H9 (cell line): ENCODE results near the gene TGFBRAP1. TPM values are rescaled to one million over a fixed set of nuclear protein-coding genes. Genes with fewer than 3 reads are reported as not detected.
A peak's percentile ranks its signal among the peaks of the same experiment; 100 is the strongest.

Experiments
- DNase-seq: peaks from one replicate; pipeline ENCODE4 v3.0.0-alpha.2; 2017
- H2AFZ ChIP-seq: one replicate; pipeline ENCODE4 v1.6.1; 2013; ENCODE audit warnings: mild to moderate bottlenecking, low read length, control low read depth, moderate library complexity
- H2AK5ac ChIP-seq: 2 replicates; pipeline ENCODE4 v1.6.1; 2013; ENCODE audit warnings: low read length, control low read depth, mixed read lengths; ENCODE audit not compliant: insufficient read length
- H2BK120ac ChIP-seq: one replicate; pipeline ENCODE4 v1.6.1; 2013; ENCODE audit warnings: low read depth, mild to moderate bottlenecking, low read length, control low read depth, inconsistent platforms; ENCODE audit not compliant: poor library complexity, severe bottlenecking
- H2BK12ac ChIP-seq: 2 replicates; pipeline ENCODE4 v1.6.1; 2013; ENCODE audit warnings: low read length, control low read depth, mixed read lengths, low read depth; ENCODE audit not compliant: insufficient read length
- H2BK15ac ChIP-seq: 2 replicates; pipeline ENCODE4 v1.6.1; 2013; ENCODE audit warnings: low read depth, low read length, control low read depth
- H2BK20ac ChIP-seq: one replicate; pipeline ENCODE4 v1.6.1; 2013; ENCODE audit warnings: low read depth, mild to moderate bottlenecking, low read length, control low read depth, inconsistent platforms; ENCODE audit not compliant: poor library complexity, severe bottlenecking
- H2BK5ac ChIP-seq: 2 replicates; pipeline ENCODE4 v1.6.1; 2013; ENCODE audit warnings: low read length, control low read depth, mixed read lengths; ENCODE audit not compliant: insufficient read length
- H3K14ac ChIP-seq: 2 replicates; pipeline ENCODE4 v1.6.1; 2013; ENCODE audit warnings: low read length, control low read depth; ENCODE audit not compliant: insufficient read depth
- H3K18ac ChIP-seq: 2 replicates; pipeline ENCODE4 v1.6.1; 2013; ENCODE audit warnings: low read depth, mild to moderate bottlenecking, mixed read lengths, low read length, control low read depth; ENCODE audit not compliant: insufficient read length
- H3K23ac ChIP-seq: 2 replicates; pipeline ENCODE4 v1.6.1; 2013; ENCODE audit warnings: low read length, control low read depth, mixed read lengths, low read depth; ENCODE audit not compliant: insufficient read length
- H3K23me2 ChIP-seq: 2 replicates; pipeline ENCODE4 v1.6.1; 2013; ENCODE audit warnings: low read depth, mild to moderate bottlenecking, mixed read lengths, low read length, control low read depth; ENCODE audit not compliant: insufficient read length, poor library complexity, severe bottlenecking
- H3K27ac ChIP-seq: 2 replicates; pipeline ENCODE4 v1.5.1; 2013; ENCODE audit warnings: low read length, control low read depth, mixed read lengths, low read depth; ENCODE audit not compliant: insufficient read length
- H3K27me3 ChIP-seq: 2 replicates; pipeline ENCODE4 v1.6.1; 2013; ENCODE audit warnings: low read length, control low read depth, inconsistent platforms; ENCODE audit not compliant: insufficient read depth
- H3K4ac ChIP-seq: 2 replicates; pipeline ENCODE4 v1.6.1; 2013; ENCODE audit warnings: low read depth, mild to moderate bottlenecking, control low read depth, inconsistent platforms, low read length, moderate library complexity
- H3K4me1 ChIP-seq: 2 replicates; pipeline ENCODE4 v1.6.1; 2013; ENCODE audit warnings: low read length, control low read depth, inconsistent platforms; ENCODE audit not compliant: insufficient read depth
- H3K4me2 ChIP-seq: 2 replicates; pipeline ENCODE4 v1.6.1; 2013; ENCODE audit warnings: low read length, control low read depth, mixed read lengths; ENCODE audit not compliant: insufficient read length, insufficient read depth
- H3K56ac ChIP-seq: 2 replicates; pipeline ENCODE4 v1.6.1; 2013; ENCODE audit warnings: low read depth, mild to moderate bottlenecking, mixed read lengths, low read length, control low read depth; ENCODE audit not compliant: insufficient read length
- H3K79me1 ChIP-seq: 2 replicates; pipeline ENCODE4 v1.6.1; 2013; ENCODE audit warnings: low read depth, mild to moderate bottlenecking, moderate library complexity, low read length, control low read depth, inconsistent platforms; ENCODE audit not compliant: insufficient read depth, poor library complexity, severe bottlenecking
- H3K79me2 ChIP-seq: 2 replicates; pipeline ENCODE4 v1.6.1; 2013; ENCODE audit warnings: low read length, control low read depth, inconsistent platforms; ENCODE audit not compliant: insufficient read depth
- H3K9ac ChIP-seq: 2 replicates; pipeline ENCODE4 v1.6.1; 2013; ENCODE audit warnings: low read length, control low read depth, mixed read lengths; ENCODE audit not compliant: insufficient read length; ENCODE audit errors: extremely low read depth
- H3K9me3 ChIP-seq: one replicate; pipeline ENCODE4 v1.6.1; 2013; ENCODE audit warnings: low read depth, low read length, inconsistent platforms; ENCODE audit not compliant: control insufficient read depth
- H3T11ph ChIP-seq: one replicate; pipeline ENCODE4 v1.6.1; 2013; ENCODE audit warnings: mild to moderate bottlenecking, low read length, control low read depth, inconsistent platforms
- H4K20me1 ChIP-seq: one replicate; pipeline ENCODE4 v1.6.1; 2013; ENCODE audit not compliant: control insufficient read depth, insufficient read length, insufficient read depth
- H4K5ac ChIP-seq: 2 replicates; pipeline ENCODE4 v1.6.1; 2013; ENCODE audit warnings: low read depth, mild to moderate bottlenecking, mixed read lengths, low read length, control low read depth; ENCODE audit not compliant: insufficient read length
- H4K8ac ChIP-seq: replicated peaks from 2 replicates; pipeline ENCODE4 v1.6.1; 2013; ENCODE audit warnings: low read length, control low read depth, mixed read lengths, low read depth; ENCODE audit not compliant: insufficient read length
- H4K91ac ChIP-seq: 2 replicates; pipeline ENCODE4 v1.6.1; 2013; ENCODE audit warnings: low read depth, mild to moderate bottlenecking, moderate library complexity, mixed read lengths, low read length, control low read depth; ENCODE audit not compliant: insufficient read length
- H3K27ac Mint-ChIP-seq, 3 experiments: 2 replicates in 2 of 3; 3 replicates in 1 of 3; pipeline ENCODE4 v1.8.0; 2020 to 2021; ENCODE audit warnings: mixed read lengths in 3 of 3, mild to moderate bottlenecking in 1 of 3, moderate library complexity in 1 of 3
- H3K27me3 Mint-ChIP-seq: 2 replicates; pipeline ENCODE4 v1.8.0; 2021; ENCODE audit warnings: low read depth, mild to moderate bottlenecking, moderate library complexity, mixed read lengths
- H3K36me3 Mint-ChIP-seq, 3 experiments: 2 replicates in 2 of 3; 3 replicates in 1 of 3; pipeline ENCODE4 v1.8.0; 2020 to 2021; ENCODE audit warnings: low read depth in 3 of 3, mixed read lengths in 3 of 3; ENCODE audit not compliant: insufficient read depth in 1 of 3
- H3K4me1 Mint-ChIP-seq, 2 experiments: 2 replicates each; pipeline ENCODE4 v1.8.0; 2020; ENCODE audit warnings: mixed read lengths in 2 of 2
- H3K4me3 Mint-ChIP-seq, 2 experiments: 2 replicates in 1 of 2; 3 replicates in 1 of 2; pipeline ENCODE4 v1.8.0; 2020 to 2021; ENCODE audit warnings: mild to moderate bottlenecking in 2 of 2, mixed read lengths in 2 of 2, moderate library complexity in 1 of 2
- H3K9me3 Mint-ChIP-seq, 2 experiments: 2 replicates in 1 of 2; 3 replicates in 1 of 2; pipeline ENCODE4 v1.8.0; 2020; ENCODE audit warnings: mild to moderate bottlenecking in 2 of 2, mixed read lengths in 2 of 2, moderate library complexity in 1 of 2
- CTCF ChIP-seq: fragments of 200-600 bp; sonication (generic); conservative IDR thresholded peaks from 3 replicates; pipeline ENCODE4 v1.8.0; 2021; ENCODE audit warnings: antibody characterized with exemption, mild to moderate bottlenecking
- WGBS: extraction: QIAGEN DNeasy Blood & Tissue Kit; methylation state at CpG from one replicate; pipeline ENCODE4 v1.1.7; 2013; ENCODE audit warnings: missing lambda C conversion rate, low lambda C conversion rate, mixed read lengths; ENCODE audit not compliant: insufficient read length; ENCODE audit errors: extremely low coverage; 5-methylcytosine and 5-hydroxymethylcytosine counted together
- total RNA-seq: library from RNA; stranded (reverse); gene quantifications from 2 replicates; pipeline ENCODE4 v1.2.1, GENCODE V29; 2021

The TGFBRAP1 gene
- total RNA-seq, 1 experiment from 2014 or later = 23.6 TPM

- H3K27me3 ChIP-seq = no peaks in the 10 kb centered on the region
- H4K8ac ChIP-seq = no peak overlapping the region
- H4K5ac ChIP-seq = no peak overlapping the region
- H2BK5ac ChIP-seq = no peak overlapping the region
- H2BK120ac ChIP-seq = no peak overlapping the region
- no peak overlapping the region for H3K4ac ChIP-seq
- H3K9ac ChIP-seq = no peak overlapping the region
- H3K4me1 Mint-ChIP-seq = peaks cover 0 to 2% of the 10 kb centered on the region in 2 experiments; a peak in 1 of 4 replicates
- no peak overlapping the region for H2BK12ac ChIP-seq
- peak; percentile 82 for DNase-seq
- no peak overlapping the region for H3K18ac ChIP-seq
- H2BK15ac ChIP-seq = no peak overlapping the region
- no peak overlapping the region for H3K56ac ChIP-seq
- no peak overlapping the region for H2BK20ac ChIP-seq
- H3K9me3 Mint-ChIP-seq = no peaks in the 10 kb centered on the region
- no peaks in the 10 kb centered on the region for H3K79me1 ChIP-seq
- H4K91ac ChIP-seq = no peak overlapping the region
- no peaks in the 10 kb centered on the region for H3K9me3 ChIP-seq
- H3K14ac ChIP-seq = no peak overlapping the region
- no peaks in the 10 kb centered on the region for H3K23me2 ChIP-seq
- no peak overlapping the region for H2AFZ ChIP-seq
- H3K27me3 Mint-ChIP-seq = no peaks in the 10 kb centered on the region
- no peak overlapping the region for H2AK5ac ChIP-seq
- WGBS = no CpG with 5 or more reads among the region's 5 CpGs
- no peak overlapping the region for H3T11ph ChIP-seq
- H3K27ac Mint-ChIP-seq = 0 out of 7 replicates have a peak overlapping the region, but pooled peaks of 1 of the 3 experiments have one; percentile 3
- H3K4me3 Mint-ChIP-seq = no peak overlapping the region
- no peak overlapping the region for H3K23ac ChIP-seq
- no peaks in the 10 kb centered on the region for H3K79me2 ChIP-seq
- H4K20me1 ChIP-seq = no peaks in the 10 kb centered on the region
- TF ChIP-seq CTCF = peak; percentile 75
- H3K4me2 ChIP-seq = no peak overlapping the region
- no peaks in the 10 kb centered on the region for H3K4me1 ChIP-seq
- H3K36me3 Mint-ChIP-seq = peaks cover 17 to 61% (median 45%) of the 10 kb centered on the region in 3 experiments; a peak in 6 of 7 replicates
- H3K27ac ChIP-seq = no peak overlapping the region
Observed at GRCh38 chr2:105294844-105295481, 34.6 kb downstream of the TGFBRAP1 start.
